Fibroblast of upper back skin (primary cell): ENCODE measurements around the gene BPIFB4.
"Not testable (repeated sequence)": the region's sequence is repeated elsewhere in the genome, so short reads cannot be mapped to it uniquely, and the experiment has no call there.

ENCODE experiments used
- DNase-seq: peaks from one replicate; pipeline ENCODE4 v3.0.0-alpha.2; 2013

The BPIFB4 gene

DNA sequence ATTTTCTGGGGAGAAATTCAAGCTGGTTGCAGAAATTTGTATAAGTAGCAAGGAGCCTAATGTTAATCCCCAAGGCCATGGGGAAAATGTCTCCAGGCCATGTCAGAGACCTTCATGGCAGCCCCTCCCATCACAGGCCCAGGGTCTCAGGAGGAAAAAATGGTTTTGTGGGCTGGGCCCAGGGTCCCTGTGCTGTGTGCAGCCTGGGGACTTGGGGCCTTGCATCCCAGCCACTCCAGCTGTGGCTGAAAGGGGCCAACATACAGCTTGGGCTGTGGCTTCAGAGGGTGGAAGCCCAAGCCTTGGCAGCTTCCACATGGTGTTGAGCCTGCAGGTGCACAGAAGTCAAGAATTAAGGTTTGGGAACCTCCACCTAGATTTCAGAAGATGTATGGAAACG, 42.9 kb downstream of the BPIFB4 start:
- DNase-seq: not testable (repeated sequence)

DNA sequence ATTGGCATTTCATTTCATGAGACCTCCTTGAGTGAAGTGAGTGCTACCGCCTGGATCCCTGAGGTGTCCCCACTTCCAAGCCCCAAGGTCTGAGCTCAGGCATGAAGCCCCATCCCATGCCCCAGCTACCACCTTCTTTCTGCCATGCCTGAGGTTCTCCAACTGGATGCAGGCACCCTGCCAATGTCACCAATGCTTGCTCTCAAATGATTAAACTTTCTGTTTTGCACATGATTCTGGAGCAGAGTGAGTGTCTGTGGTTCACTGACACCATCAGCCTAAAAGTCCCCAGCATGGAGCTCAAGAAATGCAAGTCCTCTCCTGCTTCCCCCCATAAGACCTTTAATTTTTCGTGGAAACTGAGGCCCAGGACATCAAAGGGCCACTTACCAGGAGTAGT, 44.8 kb downstream of the BPIFB4 start:
- DNase-seq: no peak

DNA sequence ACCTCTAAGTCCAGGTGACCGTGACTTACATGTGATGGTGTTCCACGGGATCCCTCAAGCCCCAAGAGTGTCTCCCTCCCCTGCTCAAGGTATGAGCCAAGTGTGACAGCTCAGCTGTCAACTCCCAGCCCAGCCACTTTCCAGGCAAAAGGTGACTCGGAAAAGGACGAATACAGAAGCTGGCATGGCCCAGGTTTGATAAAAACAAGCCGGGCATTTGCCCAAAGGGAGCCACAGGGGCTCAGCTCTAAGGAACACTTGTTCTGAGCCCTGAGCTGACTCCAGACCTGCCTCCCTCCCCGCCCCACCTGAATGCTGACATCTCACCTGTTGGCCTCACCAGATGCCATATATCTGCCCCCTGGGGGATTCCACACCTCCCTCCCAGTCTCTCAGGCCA, 45.6 kb downstream of the BPIFB4 start:
- no peak for DNase-seq

DNA sequence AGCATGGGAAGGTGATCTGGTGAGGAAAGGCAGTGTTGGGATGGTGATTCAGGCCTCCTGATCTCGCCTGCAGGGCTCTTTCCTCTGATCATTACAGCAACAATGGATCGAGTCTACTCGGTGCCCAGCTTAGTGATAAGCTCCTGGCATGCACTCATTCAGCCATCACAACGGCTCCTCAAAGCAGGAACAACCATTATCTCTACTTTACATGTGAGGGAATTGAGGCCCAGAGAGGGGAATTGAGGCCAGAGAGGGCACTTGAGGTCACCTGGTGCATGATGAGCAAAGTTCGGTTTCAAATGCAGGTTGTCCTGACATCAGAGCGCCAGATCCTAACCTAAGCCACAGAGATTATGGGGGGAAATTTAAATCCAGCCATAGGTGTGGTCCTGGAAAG, 46.5 kb downstream of the BPIFB4 start:
- DNase-seq: no peak

DNA sequence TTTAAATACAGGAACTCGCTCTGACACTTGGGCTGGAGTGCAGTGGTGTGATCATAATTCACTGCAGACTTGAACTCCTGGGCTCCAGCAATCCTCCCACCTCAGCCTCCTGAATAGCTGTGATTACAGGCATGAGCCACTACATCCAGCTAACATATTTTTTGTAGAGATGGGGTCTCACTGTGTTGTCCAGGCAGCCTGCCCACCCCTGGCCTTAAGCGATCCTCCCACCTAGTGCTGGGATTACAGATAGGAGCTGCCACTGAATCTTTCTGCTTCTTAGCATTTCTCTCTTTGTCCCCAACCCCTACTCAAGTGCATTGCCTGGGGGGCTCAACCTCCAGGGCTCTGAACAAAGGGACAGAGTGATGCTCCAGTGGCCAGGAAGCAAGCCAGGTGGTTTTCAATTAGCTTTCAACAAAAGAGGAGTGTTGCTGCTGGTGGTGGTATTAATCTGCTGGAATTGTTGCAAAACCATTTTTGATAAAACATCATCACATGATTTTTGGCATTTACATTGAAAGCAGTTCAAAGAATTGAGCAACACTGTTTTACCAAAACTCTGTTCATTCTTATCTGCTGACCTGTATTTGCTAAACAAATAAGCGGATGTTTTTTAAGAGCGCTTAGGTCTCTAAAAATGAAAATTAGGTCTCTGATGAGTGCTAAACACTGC, 48.1 kb downstream of the BPIFB4 start:
- DNase-seq: no peak

DNA sequence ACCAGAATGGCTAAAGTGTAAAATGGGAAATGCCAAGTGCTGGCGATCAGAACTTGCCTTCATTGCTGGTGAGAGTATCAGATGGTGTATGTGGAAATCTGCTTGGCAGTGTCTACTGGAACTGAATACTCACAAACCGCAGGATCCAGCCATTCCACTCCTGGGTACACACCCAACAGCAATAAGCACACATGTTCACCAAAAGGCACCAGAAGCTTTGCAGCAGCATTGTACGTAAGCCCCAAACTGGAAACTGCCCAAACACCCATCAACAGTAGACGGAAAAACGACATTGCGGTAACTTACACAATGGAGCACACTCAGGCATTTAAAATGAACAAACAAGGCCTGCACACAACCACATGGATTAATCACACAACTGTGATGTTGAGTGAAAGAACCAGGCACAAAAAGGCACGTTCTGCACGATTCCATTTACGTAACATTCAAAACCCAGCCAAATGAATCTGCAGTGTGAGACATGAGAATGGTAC, 51.2 kb downstream of the BPIFB4 start:
- peak; percentile 88 for DNase-seq

DNA sequence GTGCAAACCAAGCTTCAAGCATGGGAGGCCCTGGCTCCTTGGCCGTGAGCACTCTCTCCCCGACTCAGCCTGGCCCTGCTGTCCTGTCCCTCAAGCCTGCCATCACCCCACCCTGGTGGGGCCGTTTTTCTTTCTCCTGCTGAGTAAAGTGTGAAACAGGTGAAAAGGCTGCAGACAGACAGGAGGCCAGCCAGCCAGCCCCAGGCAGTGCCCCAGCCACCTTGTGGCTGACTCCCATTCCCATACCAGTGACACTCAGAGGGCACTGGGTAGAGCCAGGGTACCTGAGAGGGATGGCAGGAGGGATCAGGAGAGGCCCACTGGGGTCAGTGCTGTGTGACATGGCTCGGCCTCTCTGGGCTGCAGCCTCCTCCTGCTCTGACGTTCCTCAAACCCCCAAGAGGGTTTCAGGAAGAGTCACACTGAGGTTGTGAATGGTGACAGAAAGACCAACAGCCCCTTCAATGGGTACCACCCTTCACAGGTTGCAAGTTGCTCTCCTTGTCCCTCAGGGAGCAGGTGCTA, 52.6 kb downstream of the BPIFB4 start:
- DNase-seq: no peak

DNA sequence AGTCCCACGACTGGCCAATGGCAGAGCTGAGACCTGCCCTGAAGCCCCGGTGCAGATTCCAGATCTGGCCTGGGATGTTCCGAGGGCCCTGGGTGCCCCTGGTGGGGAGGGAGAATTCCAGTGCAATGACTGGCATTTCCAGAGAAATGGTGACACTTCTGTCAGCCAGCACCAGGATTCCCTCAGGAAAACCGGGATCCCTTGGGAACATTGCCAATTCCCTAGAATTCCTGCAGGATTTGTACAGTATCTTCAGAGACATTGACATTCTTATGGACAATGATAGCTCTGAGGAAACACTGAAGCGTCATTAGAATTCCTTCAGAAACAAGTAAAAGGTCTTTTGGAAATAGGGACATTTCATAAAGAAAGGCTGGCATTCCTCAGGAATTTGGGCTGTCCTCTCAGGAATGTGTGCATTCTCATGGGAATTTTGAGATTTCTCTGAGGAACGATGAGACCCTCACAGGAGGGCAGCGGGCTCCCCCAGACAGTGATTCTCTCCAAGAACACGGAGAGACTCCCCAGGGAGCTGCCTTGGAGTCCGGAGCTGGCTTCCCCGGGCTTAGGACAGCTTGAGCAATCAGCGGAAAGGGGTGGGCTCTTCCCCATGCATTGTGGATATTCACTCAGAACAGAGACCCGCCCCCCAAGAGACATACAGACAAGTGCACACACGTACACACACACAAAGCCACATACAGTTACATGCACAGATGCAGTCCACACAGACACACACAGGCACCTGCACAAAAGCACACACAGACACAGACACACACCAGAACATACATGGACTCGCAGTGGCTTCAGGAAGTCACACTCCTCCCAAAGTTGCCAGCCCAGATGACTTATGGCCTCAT, 53.3 kb downstream of the BPIFB4 start:
- peak; percentile 16 for DNase-seq

DNA sequence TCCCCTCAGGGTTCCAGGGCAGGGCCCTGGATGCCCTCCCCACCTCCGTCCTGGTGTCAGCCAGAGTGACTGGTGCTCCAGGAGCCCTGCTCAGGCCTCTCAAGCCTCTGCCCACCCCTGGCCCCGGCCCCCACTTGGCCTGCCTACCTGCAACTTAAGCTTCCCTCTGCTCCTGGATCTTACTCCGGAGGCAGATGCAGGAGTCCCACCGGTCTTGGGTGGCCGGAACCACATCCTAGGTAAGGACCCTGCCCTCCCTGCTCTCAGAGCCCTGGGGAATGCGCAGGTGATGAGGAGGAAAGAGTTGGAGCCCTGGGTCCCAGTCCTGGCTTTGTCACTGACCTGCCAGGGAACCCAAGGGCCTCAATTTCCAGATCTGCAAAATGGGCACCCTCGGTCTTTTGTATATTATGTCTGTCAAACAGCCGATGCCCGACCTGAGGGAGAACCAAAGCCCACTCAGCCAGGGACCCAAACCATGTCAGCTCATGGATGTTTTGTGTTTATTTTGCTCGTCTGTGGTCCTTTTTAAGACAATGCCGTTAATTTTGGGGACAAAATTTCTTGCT, 54.0 kb downstream of the BPIFB4 start:
- DNase-seq: no peak

DNA sequence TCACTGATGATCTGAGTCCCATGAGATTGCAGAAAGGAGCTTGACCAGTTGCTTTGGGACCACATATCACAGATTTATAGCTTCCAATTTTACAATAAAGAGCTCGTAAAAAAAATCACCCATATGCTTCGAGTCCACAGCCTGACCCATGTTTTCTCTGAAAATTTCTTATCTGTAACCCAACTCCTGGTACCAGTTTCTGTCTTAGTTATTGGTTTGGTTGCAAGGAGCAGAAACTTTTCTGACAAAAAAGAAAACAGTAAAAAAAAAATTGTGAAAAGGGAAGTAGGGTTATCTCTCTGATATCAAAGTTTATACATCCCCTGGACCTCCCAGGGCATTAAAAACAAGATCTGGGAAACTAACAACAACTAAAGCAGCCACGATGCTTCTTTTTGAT, 57.8 kb downstream of the BPIFB4 start:
- no peak for DNase-seq

DNA sequence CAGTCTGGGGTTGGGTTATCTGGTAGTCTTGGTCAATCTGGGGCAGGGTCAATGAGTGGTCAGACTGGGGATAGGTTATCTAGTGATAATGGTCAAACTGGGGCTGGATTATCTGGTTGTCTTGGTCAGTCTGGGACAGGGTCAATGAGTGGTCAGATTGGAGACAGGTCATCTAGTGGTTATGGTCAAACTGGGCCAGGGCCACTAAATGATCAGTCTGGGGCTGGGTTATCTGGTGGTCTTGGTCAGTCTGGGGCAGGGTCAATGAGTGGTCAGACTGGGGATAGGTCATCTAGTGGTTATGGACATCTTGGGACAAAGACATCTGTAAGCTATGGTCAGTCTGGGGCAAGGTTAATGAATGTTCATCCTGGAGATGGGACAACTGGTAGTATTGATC, 60.0 kb downstream of the BPIFB4 start:
- no peak for DNase-seq

DNA sequence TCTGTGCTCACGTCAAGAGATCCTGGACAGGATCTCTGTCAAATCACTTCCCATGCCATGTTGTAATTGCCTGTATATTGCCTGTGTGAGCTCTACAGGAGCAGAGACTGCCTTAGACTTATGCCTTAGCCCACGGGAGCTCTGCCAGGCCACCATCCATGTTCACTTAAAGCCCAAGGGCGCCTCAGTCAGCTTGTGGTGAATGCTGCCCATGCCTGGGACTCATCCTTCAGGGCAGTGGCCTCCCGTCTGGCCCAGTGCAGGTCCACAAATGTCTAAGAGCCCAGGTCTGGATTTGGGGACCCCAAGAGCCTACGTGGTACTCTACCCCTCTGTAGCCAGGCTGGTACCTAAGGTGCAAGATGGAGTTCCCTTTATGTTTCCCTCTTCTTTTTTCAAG, 66.1 kb downstream of the BPIFB4 start:
- no peak for DNase-seq

DNA sequence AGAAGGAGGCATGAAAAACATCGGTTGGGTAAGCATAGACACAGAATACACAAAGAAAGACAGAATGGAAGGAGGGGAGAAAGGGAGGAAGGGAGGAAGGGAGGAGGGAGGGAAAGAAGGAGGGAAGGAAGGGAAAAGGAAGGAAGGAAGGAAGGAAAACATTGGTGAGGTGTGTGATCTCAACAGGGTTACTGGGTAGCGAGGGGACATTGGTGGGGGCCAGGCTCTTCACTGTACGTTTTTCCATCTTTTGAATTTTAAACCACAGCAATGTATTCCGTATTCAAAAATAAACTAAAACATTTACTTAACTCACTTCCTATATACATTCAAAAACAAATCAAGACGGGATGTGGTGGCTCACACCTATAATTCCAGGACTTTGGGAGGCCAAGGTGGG, 67.9 kb downstream of the BPIFB4 start:
- no peak for DNase-seq

DNA sequence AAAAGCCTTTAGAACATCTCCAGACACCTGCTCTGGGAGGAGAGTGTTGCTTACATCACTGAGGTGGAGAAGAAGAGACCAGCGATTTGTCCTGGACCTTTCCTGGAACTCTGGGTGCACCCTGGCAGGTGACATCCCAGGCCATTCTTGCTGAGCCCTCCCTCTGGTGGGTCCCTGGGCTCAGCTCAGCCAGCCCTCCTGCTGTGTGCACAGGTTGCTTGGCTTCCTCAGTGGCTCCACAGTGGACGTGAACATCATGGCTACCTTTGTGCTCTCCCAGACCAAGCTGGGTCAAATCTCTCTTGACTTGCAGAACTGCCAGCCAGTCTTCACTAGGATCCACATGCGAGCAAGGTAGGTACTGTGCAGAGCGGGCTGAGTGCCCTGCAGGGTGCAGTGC, 68.6 kb downstream of the BPIFB4 start:
- DNase-seq: no peak

DNA sequence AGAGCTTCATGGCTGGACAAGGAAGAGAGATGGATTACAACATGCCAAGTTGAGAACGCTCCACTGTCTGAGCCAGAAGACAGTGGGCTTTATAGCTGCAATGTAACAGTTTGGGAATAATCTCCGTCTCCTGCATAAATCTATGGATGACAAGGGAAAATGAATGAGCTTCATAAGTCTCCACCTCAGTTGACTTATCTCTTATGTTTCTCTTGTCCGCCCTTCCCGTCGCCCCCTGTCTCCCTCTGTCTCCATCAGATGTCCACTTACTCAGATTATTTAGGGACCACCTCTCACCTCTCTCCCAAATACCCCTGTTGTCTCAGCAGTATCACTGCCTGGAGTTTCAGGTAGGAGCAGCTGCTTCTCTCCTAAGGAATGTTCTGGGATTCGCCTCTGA, 74.8 kb downstream of the BPIFB4 start:
- no peak for DNase-seq

DNA sequence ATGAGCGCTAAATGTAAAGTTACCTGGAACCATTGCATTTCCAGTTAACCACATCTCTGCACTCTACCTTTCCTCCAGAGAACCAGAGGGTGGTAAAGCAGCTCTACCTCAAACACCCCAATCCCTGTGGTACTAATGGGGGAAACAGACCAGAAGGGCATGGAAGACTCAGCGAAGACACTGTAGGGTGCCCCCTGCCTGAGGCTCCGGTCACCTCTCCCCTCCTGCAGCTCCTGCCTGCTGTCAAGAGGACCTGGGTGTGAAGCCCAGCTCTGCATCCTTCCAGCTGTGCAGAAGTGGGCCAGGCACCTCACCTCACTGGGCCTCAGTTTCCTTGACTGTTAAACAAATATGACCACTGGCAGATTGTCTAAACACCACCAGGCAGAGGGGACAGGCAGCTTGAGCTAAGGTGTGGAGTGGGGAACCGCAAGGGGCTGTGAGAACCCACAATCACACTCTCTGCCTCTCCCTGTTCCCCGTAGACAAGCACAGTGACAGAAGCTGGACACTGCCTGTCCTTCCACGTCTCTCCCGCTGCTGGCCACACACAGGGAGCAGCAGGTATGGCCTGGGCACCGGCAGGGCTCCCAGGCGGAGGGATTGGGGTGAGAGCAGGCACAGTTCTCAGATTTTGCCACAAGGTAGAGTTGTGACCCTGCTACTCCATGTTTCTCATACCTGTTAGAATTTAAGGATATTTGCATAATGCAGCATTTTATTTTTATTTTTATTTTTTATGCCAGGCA, 79.4 kb downstream of the BPIFB4 start:
- DNase-seq: no peak

DNA sequence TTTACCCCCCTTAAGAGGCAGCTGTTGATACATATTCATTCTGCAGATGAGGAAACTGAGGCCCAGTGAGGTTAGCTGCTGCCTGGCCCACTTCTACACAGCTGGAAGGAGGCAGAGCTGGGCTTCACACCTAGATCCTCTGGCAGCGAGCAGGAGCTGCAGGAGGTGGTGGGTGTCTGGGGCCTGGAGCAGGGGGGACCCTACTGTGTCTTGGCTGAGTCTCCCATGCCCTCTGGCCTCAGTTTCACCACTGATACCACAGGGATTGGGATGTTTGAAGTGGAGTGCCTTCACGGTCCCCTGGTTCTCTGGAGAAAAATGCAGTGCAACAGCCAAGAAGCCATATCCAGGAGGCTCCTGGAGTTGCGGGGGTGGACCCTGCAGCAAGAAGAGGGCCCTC, 80.3 kb downstream of the BPIFB4 start:
- no peak for DNase-seq

DNA sequence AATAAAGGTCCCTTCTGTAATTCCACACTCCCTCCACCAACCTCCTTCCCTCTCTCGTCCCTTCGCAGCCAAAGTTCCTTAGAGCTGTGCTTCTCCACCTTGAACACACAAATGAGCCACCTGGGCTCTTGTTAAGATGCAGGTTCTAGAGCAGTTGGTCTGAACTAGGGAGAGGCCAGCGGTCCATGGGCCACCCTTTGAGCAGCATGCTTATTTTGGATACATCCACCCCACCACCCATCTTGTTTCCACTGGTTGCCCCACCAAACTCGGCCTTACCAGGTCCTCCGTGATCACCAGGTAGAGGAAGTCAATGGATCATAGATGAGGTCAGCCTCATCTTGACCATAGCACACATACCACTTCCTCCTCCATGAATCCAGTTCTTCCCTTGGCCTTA, 81.2 kb downstream of the BPIFB4 start:
- DNase-seq: no peak
